Spleen (tissue), 7 donors: ENCODE data around the gene TCF19.

Source experiments
- CTCF ChIP-seq, 11 experiments: fragments of 200-600 bp in 7 of 11; fragments of 450-650 bp in 4 of 11; sonication (generic) in 4 of 11; IDR thresholded peaks in 8 of 11; conservative IDR thresholded peaks in 3 of 11; 1 replicate in 7 of 11; 2 replicates in 4 of 11; pipeline versions ENCODE4 v1.4.0 to v1.8.0; 2016 to 2021; ENCODE audit warnings: antibody characterized with exemption in 11 of 11, inconsistent platforms in 4 of 11, mild to moderate bottlenecking in 1 of 11
- POLR2A ChIP-seq, 3 donors: fragments of 450-650 bp; IDR thresholded peaks; one replicate each; pipeline ENCODE4 v1.5.1; 2017; ENCODE audit warnings: antibody characterized with exemption in 3 of 3, mild to moderate bottlenecking in 1 of 3
- POLR2AphosphoS5 ChIP-seq, 3 donors: sonication (generic); formaldehyde crosslinking; IDR thresholded peaks; one replicate each; pipeline ENCODE4 v1.5.1; 2017; ENCODE audit warnings: antibody characterized with exemption in 3 of 3
- donor health status: DM: no; HTN: no; CAD: no; lungs with moderate emphysema.
- donor health status: DM: no; HTN: no; CAD: no.
- donor health status: DM: no; HTN: no; CAD: no.

DNA sequence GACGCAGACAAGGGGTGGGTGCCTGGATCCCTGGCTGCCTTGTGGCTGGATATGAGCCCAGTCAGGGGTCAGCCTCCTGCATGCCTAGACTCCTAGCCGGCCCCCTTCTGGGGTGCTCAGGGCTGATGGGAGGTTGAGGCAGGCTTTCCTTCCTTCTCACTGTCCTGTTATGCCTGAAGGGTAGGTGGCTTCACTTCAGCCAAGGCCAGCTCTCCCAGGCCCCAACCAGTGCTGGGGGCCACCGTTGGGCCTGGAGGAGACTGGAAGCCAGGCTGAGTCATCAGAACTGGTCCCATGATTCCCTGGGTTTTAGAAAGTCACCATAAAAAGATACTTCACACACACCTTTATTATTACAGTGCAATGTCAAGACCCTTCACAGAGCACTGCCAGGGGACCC is 15.0 kb downstream of the TCF19 start:
- no peak for TF ChIP-seq POLR2AphosphoS5 (IDR thresholded peaks at IDR 0.05)
- no peak for TF ChIP-seq CTCF (IDR thresholded peaks at IDR 0.05 in 8 of 11, conservative IDR thresholded peaks at IDR 0.05 in 3 of 11)
- no peak for TF ChIP-seq POLR2A (IDR thresholded peaks at IDR 0.05)
